ENCODE measurements around the gene DEGS2.

DEGS2 gene

DNA sequence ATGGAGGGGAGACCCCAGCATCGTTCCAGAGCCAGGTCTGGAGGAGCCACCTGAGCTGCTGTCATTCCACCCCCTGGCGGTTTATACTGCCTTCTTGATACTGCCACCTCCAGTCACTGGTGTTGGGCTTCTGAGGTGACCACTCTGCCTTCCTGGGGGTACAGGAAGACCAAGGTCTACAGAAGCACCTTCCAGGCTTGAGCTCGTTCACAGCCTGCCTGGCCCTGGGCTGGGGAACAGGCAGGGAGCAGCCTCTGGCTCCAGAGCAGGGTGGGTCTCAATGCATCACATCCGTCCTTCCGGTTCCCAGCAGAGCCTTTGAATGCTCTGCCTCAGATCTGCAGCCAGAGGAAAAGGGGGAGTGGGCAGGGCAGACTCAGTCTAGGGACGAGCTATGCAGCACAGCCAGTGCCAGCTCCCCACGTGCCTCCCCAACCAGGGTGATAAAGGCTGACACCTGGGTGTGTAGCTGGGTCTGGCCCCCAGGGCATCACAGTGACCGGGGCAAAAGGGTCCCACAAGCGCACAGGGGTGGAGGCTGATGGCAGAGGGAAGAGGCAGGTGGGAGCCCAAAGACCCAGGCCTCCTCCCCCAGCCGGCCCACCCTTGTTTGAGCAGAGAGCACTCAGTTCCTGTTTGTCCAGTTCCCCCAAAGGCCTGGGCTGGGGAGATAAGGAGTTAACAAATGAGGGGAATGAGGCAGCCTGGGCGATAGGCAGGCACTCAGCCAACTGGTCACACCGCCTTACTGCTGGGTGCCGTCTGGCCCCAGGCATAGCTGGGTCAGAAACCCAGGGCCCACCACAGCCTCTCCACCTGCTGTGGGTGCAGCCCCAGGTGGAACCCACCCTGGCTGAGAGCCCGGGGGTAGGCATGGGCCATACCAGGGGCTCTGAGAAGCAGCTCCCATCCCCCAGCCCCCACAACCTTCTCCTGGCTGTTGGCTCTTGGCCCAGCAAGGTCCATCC is 17.1 kb downstream of the DEGS2 start:
- no peak for DNase-seq (ENCODE audit: low read depth)
- H3K4me3 ChIP-seq (ENCODE audit: low read depth, low read length) = no peak overlapping the region
- TF ChIP-seq, protein P1, sequence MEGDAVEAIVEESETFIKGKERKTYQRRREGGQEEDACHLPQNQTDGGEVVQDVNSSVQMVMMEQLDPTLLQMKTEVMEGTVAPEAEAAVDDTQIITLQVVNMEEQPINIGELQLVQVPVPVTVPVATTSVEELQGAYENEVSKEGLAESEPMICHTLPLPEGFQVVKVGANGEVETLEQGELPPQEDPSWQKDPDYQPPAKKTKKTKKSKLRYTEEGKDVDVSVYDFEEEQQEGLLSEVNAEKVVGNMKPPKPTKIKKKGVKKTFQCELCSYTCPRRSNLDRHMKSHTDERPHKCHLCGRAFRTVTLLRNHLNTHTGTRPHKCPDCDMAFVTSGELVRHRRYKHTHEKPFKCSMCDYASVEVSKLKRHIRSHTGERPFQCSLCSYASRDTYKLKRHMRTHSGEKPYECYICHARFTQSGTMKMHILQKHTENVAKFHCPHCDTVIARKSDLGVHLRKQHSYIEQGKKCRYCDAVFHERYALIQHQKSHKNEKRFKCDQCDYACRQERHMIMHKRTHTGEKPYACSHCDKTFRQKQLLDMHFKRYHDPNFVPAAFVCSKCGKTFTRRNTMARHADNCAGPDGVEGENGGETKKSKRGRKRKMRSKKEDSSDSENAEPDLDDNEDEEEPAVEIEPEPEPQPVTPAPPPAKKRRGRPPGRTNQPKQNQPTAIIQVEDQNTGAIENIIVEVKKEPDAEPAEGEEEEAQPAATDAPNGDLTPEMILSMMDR (IDR thresholded peaks at IDR 0.05; ENCODE audit: low read depth, low read length, missing control alignments) = no peak

DNA sequence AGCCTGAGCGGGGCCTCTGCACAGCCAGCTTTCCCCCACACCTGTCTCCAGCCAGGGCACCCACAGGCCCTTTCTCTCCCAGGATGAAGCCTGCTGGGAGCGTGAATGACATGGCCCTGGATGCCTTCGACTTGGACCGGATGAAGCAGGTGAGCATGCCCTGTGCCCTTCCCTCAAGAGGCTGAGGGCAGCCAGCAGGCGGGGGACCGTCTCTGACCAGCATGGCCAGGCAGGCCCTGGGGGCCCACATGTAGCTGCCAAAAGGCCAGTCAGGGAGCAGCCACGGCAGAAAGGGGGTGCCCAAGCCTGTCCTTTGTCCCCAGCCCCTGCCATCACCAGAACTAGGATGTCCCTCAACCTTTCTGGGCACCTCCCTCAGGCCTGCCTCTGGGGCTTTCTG is 18.3 kb downstream of the DEGS2 start:
- no peak for DNase-seq (ENCODE audit: low read depth)
- no peak overlapping the region for H3K4me3 ChIP-seq (ENCODE audit: low read depth, low read length)
- TF ChIP-seq, protein P1 (IDR thresholded peaks at IDR 0.05; ENCODE audit: low read depth, low read length, missing control alignments) = no peak

DNA sequence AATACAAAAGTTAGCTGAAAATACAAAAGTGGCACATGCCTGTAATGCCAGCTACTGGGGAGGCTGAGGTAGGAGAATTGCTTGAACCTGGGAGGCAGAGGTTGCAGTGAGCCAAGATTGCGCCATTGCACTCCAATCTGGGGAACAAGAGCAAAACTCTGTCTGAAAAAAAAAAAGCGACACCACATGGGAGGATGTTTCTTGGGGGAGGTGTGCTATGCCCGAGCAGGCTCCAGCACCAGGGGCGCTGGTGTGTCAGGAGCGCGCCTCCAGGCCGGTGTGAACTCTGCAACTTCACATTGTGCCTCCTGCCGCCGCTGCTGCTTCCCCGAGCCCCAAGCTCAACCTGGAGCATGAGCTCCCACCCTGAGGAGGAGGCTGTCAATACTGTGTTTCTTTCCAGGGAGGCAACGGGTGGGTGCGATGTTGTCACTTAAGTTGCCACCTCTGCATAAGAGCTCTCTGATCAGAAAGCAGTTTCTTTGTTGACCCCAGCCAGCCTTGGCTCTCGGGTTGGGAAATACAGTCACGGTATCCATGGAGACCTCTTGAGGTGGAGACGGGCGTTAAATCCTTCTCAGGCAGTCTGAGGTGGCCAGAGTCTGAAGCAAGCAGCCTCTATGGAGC is 18.9 kb downstream of the DEGS2 start:
- no peak for DNase-seq (ENCODE audit: low read depth)
- TF ChIP-seq, protein P1 (IDR thresholded peaks at IDR 0.05; ENCODE audit: low read depth, low read length, missing control alignments) = no peak
- no peak overlapping the region for H3K4me3 ChIP-seq (ENCODE audit: low read depth, low read length)

DNA sequence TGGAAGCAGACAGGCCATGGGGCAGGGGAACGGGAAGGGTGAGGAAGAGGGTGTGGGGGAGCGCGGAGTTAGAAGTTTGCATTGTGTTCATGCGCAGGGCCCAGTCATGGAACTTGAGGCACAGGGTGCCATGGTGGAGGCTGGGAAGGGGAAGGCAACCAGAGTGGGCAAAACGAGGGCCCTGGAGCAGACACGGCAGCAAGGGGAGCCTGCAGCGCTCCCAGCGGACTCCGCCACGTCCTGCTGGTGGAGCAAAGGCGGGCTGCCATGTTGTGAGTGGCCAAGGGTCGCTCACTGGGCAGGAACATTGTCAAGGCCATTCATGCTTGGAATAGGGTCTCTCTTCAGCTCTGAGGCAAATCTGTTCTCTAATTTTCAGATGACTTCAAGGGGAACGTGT is 20.5 kb downstream of the DEGS2 start:
- H3K4me3 ChIP-seq (ENCODE audit: low read depth, low read length) = no peak overlapping the region
- DNase-seq (ENCODE audit: low read depth) = no peak
- TF ChIP-seq, protein P1 (IDR thresholded peaks at IDR 0.05; ENCODE audit: low read depth, low read length, missing control alignments) = no peak

DNA sequence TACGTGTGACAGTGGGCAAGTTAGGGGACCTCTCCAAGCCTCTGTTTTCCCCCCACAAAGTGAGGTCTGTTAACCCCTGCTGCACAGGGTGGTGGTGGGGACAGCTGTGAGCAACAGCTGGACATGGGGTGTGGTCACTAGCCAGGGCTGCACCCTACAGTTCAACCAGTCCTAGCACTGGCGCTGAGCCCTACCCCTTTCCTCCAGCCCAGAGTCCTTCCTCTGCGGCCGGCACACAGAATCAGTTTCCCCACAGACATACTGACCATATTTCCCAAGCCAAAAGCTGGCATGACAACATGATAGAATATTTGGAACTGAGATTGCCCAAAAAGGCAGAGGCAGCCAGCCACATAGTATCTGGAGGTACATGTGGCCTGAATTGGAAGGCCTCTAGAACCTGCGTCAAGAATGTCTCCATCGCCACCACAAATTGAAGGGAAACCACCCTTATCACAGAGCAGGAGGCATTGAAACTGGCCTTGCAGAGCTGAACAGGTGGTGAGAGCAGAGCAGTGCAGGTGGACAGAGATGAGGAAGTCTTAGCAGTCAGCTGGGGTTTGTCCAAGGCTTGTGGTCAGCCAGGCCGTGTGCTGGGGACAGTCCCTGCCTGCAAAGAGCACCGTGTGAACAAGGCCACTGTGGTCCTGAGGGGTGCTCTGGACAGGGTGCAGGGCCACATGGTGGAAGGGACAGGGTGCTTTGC is 21.2 kb downstream of the DEGS2 start:
- DNase-seq (ENCODE audit: low read depth) = no peak
- TF ChIP-seq, protein P1 (IDR thresholded peaks at IDR 0.05; ENCODE audit: low read depth, low read length, missing control alignments) = no peak
- no peak overlapping the region for H3K4me3 ChIP-seq (ENCODE audit: low read depth, low read length)

DNA sequence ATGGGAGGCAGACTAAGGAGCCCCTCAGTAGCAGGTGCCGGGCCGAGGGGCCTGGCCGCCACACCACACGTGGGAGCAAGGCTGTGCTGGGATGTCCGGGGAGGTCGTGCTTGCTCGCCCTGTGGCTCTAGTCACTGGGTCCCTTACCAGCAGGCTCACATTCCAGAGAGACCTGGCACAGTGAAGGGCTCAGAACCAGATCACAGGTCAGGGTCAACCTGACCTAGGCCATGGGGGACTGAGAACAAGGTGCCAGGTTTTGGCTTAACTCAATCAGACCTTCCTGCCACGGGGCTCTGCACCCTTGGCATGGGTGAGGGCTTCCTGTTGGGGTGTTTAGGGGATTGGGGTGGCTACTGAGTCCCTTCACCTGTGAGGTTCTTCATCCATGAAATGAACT is 22.3 kb downstream of the DEGS2 start:
- TF ChIP-seq, protein P1 (IDR thresholded peaks at IDR 0.05; ENCODE audit: low read depth, low read length, missing control alignments) = no peak
- no peak overlapping the region for H3K4me3 ChIP-seq (ENCODE audit: low read depth, low read length)
- DNase-seq (ENCODE audit: low read depth) = no peak
